T-helper 2 cell treated with Interferon-gamma antibody and Interleukin-4, amounts not matched to agents 100 ng/mL and 5 ng/mL, for 36 hours (primary cell): ENCODE measurements around the gene MTHFD2L. TPM values are rescaled to one million over a fixed set of nuclear protein-coding genes. Genes with fewer than 3 reads are reported as not detected.

Experiments
- intact Hi-C: fragments of 100-400 bp; cut with micrococcal nuclease; formaldehyde crosslinking; loops from one replicate; pipeline ENCODE4 v1.15.1; 2023
- total RNA-seq: library from RNA; stranded (reverse); gene quantifications from 2 replicates; pipeline ENCODE4 v1.2.3, GENCODE V29; 2022

MTHFD2L gene
- total RNA-seq, 1 donor from 2014 or later, result 9.1 TPM

GRCh38 chr4:74294681-74295080 lies 136.8 kb downstream of the MTHFD2L start:
- intact Hi-C loops, result no loop called here

- intact Hi-C loops, result no loop called here
Measured at GRCh38 chr4:74297539-74297938, 139.6 kb downstream of the MTHFD2L start.

GRCh38 chr4:74304095-74304625 lies 146.2 kb downstream of the MTHFD2L start:
- intact Hi-C loops, result no loop called here

GRCh38 chr4:74305000-74305399 lies 147.1 kb downstream of the MTHFD2L start:
- intact Hi-C loops, result no loop called here

- intact Hi-C loops, result no loop called here
Measured at GRCh38 chr4:74307170-74307569, 149.3 kb downstream of the MTHFD2L start.

- intact Hi-C loops, result no loop called here
Measured at GRCh38 chr4:74308215-74308614, 150.3 kb downstream of the MTHFD2L start, which contains the start of gene EPGN. Gene EPGN, plus strand, starts transcription at chr4:74308470. Its CDS starts 64 bp downstream, at chr4:74308534.

GRCh38 chr4:74309223-74309622 lies 151.3 kb downstream of the MTHFD2L start:
- intact Hi-C loops, result no loop called here

GRCh38 chr4:74311696-74312313 lies 153.9 kb downstream of the MTHFD2L start:
- intact Hi-C loops, result loop anchor here (1.0 kb wide), 2 partner anchors 84 to 123 kb away; no protein-coding TSS in a partner anchor

- intact Hi-C loops, result no loop called here
Measured at GRCh38 chr4:74314329-74314728, 156.4 kb downstream of the MTHFD2L start.

- intact Hi-C loops, result no loop called here
Measured at GRCh38 chr4:74314944-74315343, 157.0 kb downstream of the MTHFD2L start.

- intact Hi-C loops, result no loop called here
Measured at GRCh38 chr4:74315376-74315775, 157.5 kb downstream of the MTHFD2L start.

GRCh38 chr4:74316397-74316796 lies 158.5 kb downstream of the MTHFD2L start:
- intact Hi-C loops, result no loop called here

- intact Hi-C loops, result no loop called here
Measured at GRCh38 chr4:74317616-74318246, 159.8 kb downstream of the MTHFD2L start.

GRCh38 chr4:74318276-74318675 lies 160.4 kb downstream of the MTHFD2L start:
- intact Hi-C loops, result no loop called here

- intact Hi-C loops, result no loop called here
Measured at GRCh38 chr4:74319470-74319869, 161.6 kb downstream of the MTHFD2L start.

GRCh38 chr4:74320559-74321118 lies 162.7 kb downstream of the MTHFD2L start:
- intact Hi-C loops, result loop anchor here (2.0 to 5.0 kb wide), 4 partner anchors 127 to 354 kb away; partner anchors contain the start of gene AREG

GRCh38 chr4:74322301-74322700 lies 164.4 kb downstream of the MTHFD2L start:
- intact Hi-C loops, result loop anchor here (5.0 kb wide), 2 partner anchors 125 to 210 kb away; partner anchors contain the start of gene AREG

GRCh38 chr4:74323663-74324062 lies 165.7 kb downstream of the MTHFD2L start:
- intact Hi-C loops, result loop anchor here (5.0 kb wide), 2 partner anchors 124 to 209 kb away; partner anchors contain the start of gene AREG

- intact Hi-C loops, result loop anchor here (5.0 kb wide), 2 partner anchors 123 to 208 kb away; partner anchors contain the start of gene AREG
Measured at GRCh38 chr4:74324262-74324661, 166.3 kb downstream of the MTHFD2L start.

- intact Hi-C loops, result no loop called here
Measured at GRCh38 chr4:74325886-74326285, 168.0 kb downstream of the MTHFD2L start.

- intact Hi-C loops, result no loop called here
Measured at GRCh38 chr4:74327762-74328161, 169.8 kb downstream of the MTHFD2L start.

GRCh38 chr4:74328501-74328900 lies 170.6 kb downstream of the MTHFD2L start:
- intact Hi-C loops, result no loop called here
